ENCODE measurements around the gene USP32.
"Not testable (repeated sequence)": the region's sequence is repeated elsewhere in the genome, so short reads cannot be mapped to it uniquely, and the experiment has no call there.

USP32 gene

DNA sequence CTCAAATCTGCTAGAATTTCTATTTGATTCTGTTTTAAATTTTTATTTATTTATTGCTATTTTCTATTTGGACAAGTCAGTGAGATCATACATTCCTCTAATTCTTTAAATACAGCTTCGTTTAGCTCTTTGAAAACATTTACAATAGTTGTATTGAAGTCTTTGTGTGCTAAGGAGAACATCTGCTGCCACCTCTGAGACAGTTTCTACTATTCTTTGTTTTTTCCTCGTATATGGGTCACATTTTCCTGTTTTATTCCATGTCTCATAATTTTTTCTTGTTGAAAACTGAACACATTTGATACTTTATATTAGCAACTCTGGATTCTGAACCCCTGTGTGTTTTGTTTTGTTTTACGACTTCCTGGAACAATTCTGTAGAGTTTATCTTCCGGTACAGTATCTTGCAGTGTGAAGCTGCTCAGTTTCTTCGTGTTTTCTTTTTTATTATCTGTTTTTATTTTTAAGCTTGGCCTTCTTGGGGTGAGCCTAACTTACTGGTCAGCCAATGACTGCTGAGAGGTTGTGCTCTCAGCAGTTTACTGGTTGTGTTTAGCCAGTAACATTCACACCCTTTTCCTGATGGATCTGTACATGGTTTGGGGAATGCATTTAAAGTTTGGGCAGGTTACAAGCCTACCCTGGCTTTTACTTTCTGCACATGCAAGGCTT, 143.2 kb downstream of the USP32 start:
- no peaks in the 10 kb centered on the region for H3K36me3 ChIP-seq (ENCODE audit: control insufficient read depth in 1 of 2, insufficient read depth in 2 of 2, low read length in 2 of 2)
- H3K4me1 ChIP-seq (ENCODE audit: control insufficient read depth in 1 of 2, insufficient read depth in 2 of 2, low read length in 2 of 2), result peaks cover 0 to 9% of the 10 kb centered on the region in 2 donors
- H3K9me3 ChIP-seq (ENCODE audit: control insufficient read depth in 1 of 2, low read length in 2 of 2), result no peaks in the 10 kb centered on the region
- H3K27ac ChIP-seq (ENCODE audit: low read depth, low read length), result no peak overlapping the region
- H3K4me3 ChIP-seq (ENCODE audit: low read depth in 1 of 2, low read length in 2 of 2), result no peak overlapping the region
- no peak overlapping the region for H3K9ac ChIP-seq (ENCODE audit: low read depth in 1 of 2, low read length in 2 of 2)
- H3K27me3 ChIP-seq (ENCODE audit: control insufficient read depth in 1 of 2, insufficient read depth in 2 of 2, low read length in 2 of 2), result no peaks in the 10 kb centered on the region

DNA sequence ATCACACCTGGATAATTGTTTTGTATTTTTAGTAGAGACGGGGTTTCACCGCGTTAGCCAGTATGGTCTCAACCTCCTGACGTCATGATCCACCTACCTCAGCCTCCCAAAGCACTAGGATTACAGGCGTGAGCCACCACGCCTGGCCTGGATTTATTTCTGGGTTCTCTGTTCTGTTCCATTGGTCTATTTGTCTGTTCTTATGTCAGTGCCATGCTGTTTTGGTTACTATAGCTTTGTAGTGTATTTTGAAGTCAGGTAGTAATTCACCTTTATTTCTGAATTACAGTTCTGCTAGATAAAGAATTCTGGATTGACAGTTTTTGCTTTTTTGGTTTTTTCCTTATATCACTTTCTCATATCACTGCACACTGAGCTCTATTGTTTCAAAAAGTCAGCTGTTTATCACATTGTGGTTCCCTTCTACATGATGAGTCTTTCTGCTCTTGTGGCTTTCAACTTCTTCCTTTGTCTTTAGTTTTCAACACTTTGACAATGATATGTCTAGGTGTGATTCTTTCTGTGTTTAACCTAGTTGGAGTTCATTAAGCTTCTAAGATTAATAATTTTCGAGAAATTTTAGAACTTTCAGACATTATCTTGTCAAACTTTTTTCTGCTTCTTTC, 144.0 kb downstream of the USP32 start:
- H3K4me3 ChIP-seq (ENCODE audit: low read depth in 1 of 2, low read length in 2 of 2), result no peak overlapping the region
- H3K9me3 ChIP-seq (ENCODE audit: control insufficient read depth in 1 of 2, low read length in 2 of 2), result no peaks in the 10 kb centered on the region
- peaks cover 0 to 9% of the 10 kb centered on the region in 2 donors for H3K4me1 ChIP-seq (ENCODE audit: control insufficient read depth in 1 of 2, insufficient read depth in 2 of 2, low read length in 2 of 2)
- H3K9ac ChIP-seq (ENCODE audit: low read depth in 1 of 2, low read length in 2 of 2), result no peak overlapping the region
- H3K27me3 ChIP-seq (ENCODE audit: control insufficient read depth in 1 of 2, insufficient read depth in 2 of 2, low read length in 2 of 2), result no peaks in the 10 kb centered on the region
- no peaks in the 10 kb centered on the region for H3K36me3 ChIP-seq (ENCODE audit: control insufficient read depth in 1 of 2, insufficient read depth in 2 of 2, low read length in 2 of 2)
- no peak overlapping the region for H3K27ac ChIP-seq (ENCODE audit: low read depth, low read length)

DNA sequence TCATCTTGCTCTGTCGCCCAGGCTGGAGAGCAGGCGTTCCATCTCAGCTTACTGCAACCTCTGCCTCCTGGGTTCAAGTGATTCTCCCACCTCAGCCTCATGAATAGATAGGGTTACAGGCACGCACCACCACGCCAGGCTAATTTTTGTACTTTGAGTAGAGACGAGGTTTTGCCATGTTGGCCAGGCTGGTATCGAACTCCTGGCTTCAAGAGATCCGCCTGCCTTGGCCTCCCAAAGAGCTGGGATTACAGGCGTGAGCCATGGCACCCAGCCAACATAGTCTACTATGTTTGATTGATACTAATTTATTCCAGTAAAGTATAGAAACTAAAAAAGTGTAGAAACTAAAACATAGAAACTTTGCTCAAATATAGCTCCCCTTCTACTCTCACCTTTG, 147.3 kb downstream of the USP32 start:
- H3K9me3 ChIP-seq (ENCODE audit: control insufficient read depth in 1 of 2, low read length in 2 of 2), result no peaks in the 10 kb centered on the region
- H3K27me3 ChIP-seq (ENCODE audit: control insufficient read depth in 1 of 2, insufficient read depth in 2 of 2, low read length in 2 of 2), result no peaks in the 10 kb centered on the region
- no peak overlapping the region for H3K4me3 ChIP-seq (ENCODE audit: low read depth in 1 of 2, low read length in 2 of 2)
- H3K9ac ChIP-seq (ENCODE audit: low read depth in 1 of 2, low read length in 2 of 2), result no peak overlapping the region
- no peaks in the 10 kb centered on the region for H3K36me3 ChIP-seq (ENCODE audit: control insufficient read depth in 1 of 2, insufficient read depth in 2 of 2, low read length in 2 of 2)
- no peak overlapping the region for H3K27ac ChIP-seq (ENCODE audit: low read depth, low read length)
- peaks cover 0 to 9% of the 10 kb centered on the region in 2 donors for H3K4me1 ChIP-seq (ENCODE audit: control insufficient read depth in 1 of 2, insufficient read depth in 2 of 2, low read length in 2 of 2)

DNA sequence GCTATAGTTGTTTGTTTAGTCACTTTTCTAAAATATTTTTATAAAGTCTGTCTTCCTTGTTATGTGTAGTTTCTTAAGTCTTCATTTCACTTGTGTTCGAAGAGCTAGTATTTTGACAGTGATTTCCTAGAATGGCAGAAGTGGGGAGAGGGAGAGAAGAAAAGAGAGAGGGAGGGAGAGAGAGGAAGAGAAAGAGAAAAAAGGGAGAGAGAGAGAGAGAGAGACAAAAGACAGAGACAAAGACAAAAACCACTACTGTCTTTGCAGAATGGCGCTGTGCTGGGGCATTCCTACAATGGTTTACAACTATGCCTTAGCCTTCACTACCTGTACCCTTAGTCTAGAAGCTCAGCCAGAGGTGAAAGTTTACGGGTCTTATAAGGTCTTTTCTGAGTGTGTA, 151.6 kb downstream of the USP32 start:
- H3K9me3 ChIP-seq (ENCODE audit: control insufficient read depth in 1 of 2, low read length in 2 of 2), result no peaks in the 10 kb centered on the region
- no peak overlapping the region for H3K9ac ChIP-seq (ENCODE audit: low read depth in 1 of 2, low read length in 2 of 2)
- no peak overlapping the region for H3K27ac ChIP-seq (ENCODE audit: low read depth, low read length)
- peaks cover 0 to 8% of the 10 kb centered on the region in 2 donors for H3K36me3 ChIP-seq (ENCODE audit: control insufficient read depth in 1 of 2, insufficient read depth in 2 of 2, low read length in 2 of 2)
- no peaks in the 10 kb centered on the region for H3K27me3 ChIP-seq (ENCODE audit: control insufficient read depth in 1 of 2, insufficient read depth in 2 of 2, low read length in 2 of 2)
- H3K4me1 ChIP-seq (ENCODE audit: control insufficient read depth in 1 of 2, insufficient read depth in 2 of 2, low read length in 2 of 2), result no peaks in the 10 kb centered on the region
- no peak overlapping the region for H3K4me3 ChIP-seq (ENCODE audit: low read depth in 1 of 2, low read length in 2 of 2)

DNA sequence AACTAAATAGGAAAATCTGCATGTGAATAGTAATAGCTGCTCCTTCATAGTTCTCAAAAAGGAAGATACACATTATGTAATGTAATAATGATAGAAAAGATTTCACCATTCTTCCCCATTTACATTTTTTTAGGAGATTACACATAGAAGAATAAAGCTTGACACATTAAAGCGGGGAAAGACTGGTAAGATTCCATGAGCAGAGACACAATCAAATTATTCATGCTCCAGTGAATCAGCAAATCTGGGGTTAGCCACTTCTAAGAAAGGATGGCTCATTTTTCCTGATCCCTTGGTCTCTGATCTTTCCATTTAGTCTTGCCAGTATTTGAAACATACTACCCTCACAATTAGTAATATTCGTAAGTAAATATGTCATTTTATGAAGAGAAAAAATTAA, 160.2 kb downstream of the USP32 start:
- H3K4me3 ChIP-seq (ENCODE audit: low read depth in 1 of 2, low read length in 2 of 2), result no peak overlapping the region
- H3K9me3 ChIP-seq (ENCODE audit: control insufficient read depth in 1 of 2, low read length in 2 of 2), result no peaks in the 10 kb centered on the region
- H3K27ac ChIP-seq (ENCODE audit: low read depth, low read length), result no peak overlapping the region
- H3K4me1 ChIP-seq (ENCODE audit: control insufficient read depth in 1 of 2, insufficient read depth in 2 of 2, low read length in 2 of 2), result peaks cover 0 to 3% of the 10 kb centered on the region in 2 donors
- H3K27me3 ChIP-seq (ENCODE audit: control insufficient read depth in 1 of 2, insufficient read depth in 2 of 2, low read length in 2 of 2), result no peaks in the 10 kb centered on the region
- peaks cover 4 to 13% of the 10 kb centered on the region in 2 donors for H3K36me3 ChIP-seq (ENCODE audit: control insufficient read depth in 1 of 2, insufficient read depth in 2 of 2, low read length in 2 of 2)
- no peak overlapping the region for H3K9ac ChIP-seq (ENCODE audit: low read depth in 1 of 2, low read length in 2 of 2)

DNA sequence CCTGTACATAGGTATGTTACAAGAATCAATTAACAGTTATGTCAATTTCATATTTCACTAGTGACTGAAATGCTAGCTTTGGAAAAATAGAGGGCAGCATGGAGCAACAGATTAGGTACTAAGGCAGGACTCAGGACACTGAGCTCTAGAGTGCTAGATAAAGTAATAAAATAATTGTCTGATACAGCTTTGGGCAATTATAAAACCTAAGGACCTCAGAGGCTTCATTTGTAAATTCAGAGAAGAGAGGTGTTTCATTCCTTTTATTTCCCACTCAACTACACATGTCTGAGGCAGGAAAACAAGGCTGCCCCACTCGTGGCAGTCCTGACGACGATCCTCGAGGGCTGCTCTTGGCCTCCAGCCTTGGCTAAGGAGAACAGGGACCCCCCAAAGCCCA, 160.7 kb downstream of the USP32 start:
- Histone ChIP-seq H3K9ac (ENCODE audit: low read depth in 1 of 2, low read length in 2 of 2) (no peak overlapping the region), H3K27me3 (ENCODE audit: control insufficient read depth in 1 of 2, insufficient read depth in 2 of 2, low read length in 2 of 2) (no peaks in the 10 kb centered on the region), H3K9me3 (ENCODE audit: control insufficient read depth in 1 of 2, low read length in 2 of 2) (no peaks in the 10 kb centered on the region), H3K27ac (ENCODE audit: low read depth, low read length) (no peak overlapping the region), H3K4me3 (ENCODE audit: low read depth in 1 of 2, low read length in 2 of 2) (no peak overlapping the region), H3K4me1 (ENCODE audit: control insufficient read depth in 1 of 2, insufficient read depth in 2 of 2, low read length in 2 of 2) (peaks cover 0 to 3% of the 10 kb centered on the region in 2 donors), H3K36me3 (ENCODE audit: control insufficient read depth in 1 of 2, insufficient read depth in 2 of 2, low read length in 2 of 2) (peaks cover 4 to 13% of the 10 kb centered on the region in 2 donors)

DNA sequence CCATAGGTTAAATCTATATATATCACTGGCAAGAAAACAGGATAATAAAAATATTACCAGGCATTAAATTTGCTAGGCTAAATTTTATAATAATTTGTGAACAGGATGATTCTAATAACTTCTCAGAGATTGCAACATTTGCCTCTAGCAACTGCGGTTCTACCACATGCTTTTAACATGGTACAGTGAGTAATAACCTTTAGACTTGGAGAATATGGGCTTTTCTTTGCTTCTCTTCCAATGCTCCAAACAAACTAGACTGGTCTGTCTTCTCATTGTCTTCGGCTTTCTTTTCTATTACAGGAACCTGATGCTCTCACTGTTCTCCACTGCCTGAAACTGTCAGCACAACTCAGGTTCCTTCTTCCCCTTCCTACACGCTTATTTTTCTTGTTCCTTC, 161.6 kb downstream of the USP32 start:
- H3K4me3 ChIP-seq (ENCODE audit: low read depth in 1 of 2, low read length in 2 of 2), result no peak overlapping the region
- no peaks in the 10 kb centered on the region for H3K9me3 ChIP-seq (ENCODE audit: control insufficient read depth in 1 of 2, low read length in 2 of 2)
- H3K27ac ChIP-seq (ENCODE audit: low read depth, low read length), result no peak overlapping the region
- H3K9ac ChIP-seq (ENCODE audit: low read depth in 1 of 2, low read length in 2 of 2), result no peak overlapping the region
- H3K36me3 ChIP-seq (ENCODE audit: control insufficient read depth in 1 of 2, insufficient read depth in 2 of 2, low read length in 2 of 2), result peaks cover 8 to 10% of the 10 kb centered on the region in 2 donors
- H3K4me1 ChIP-seq (ENCODE audit: control insufficient read depth in 1 of 2, insufficient read depth in 2 of 2, low read length in 2 of 2), result peaks cover 0 to 3% of the 10 kb centered on the region in 2 donors
- no peaks in the 10 kb centered on the region for H3K27me3 ChIP-seq (ENCODE audit: control insufficient read depth in 1 of 2, insufficient read depth in 2 of 2, low read length in 2 of 2)

DNA sequence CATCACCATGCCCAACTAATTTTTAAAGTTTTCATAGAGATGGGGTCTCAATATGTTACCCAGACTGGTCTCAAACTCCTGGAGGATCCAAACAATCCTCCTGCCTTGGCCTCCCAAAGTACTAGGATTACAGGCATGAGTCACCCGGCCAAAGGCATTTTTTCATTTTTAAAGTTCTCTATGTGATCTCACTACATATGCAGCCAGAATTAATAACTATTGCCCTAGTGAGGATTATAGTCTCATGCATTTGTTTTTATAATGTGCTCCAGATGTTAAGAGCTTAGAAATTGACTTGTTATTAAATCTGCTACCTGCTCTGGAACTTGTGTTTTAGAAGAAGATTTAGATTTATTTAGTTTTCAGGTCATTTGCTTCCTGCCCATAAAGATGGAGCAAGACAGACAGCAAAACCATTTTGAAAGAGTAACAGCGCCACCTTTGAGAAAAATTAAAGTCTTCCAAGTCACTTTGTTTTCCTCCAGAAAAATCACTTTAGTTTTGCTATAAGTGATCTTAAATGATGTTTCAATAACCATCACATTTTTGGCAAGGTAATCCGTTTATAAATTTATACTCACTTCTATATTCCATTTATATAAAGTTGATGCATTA, 162.6 kb downstream of the USP32 start:
- Histone ChIP-seq H3K9ac (ENCODE audit: low read depth in 1 of 2, low read length in 2 of 2) (no peak overlapping the region), H3K9me3 (ENCODE audit: control insufficient read depth in 1 of 2, low read length in 2 of 2) (no peaks in the 10 kb centered on the region), H3K27me3 (ENCODE audit: control insufficient read depth in 1 of 2, insufficient read depth in 2 of 2, low read length in 2 of 2) (no peaks in the 10 kb centered on the region), H3K27ac (ENCODE audit: low read depth, low read length) (no peak overlapping the region), H3K4me3 (ENCODE audit: low read depth in 1 of 2, low read length in 2 of 2) (no peak overlapping the region), H3K36me3 (ENCODE audit: control insufficient read depth in 1 of 2, insufficient read depth in 2 of 2, low read length in 2 of 2) (peaks cover 3 to 14% of the 10 kb centered on the region in 2 donors), H3K4me1 (ENCODE audit: control insufficient read depth in 1 of 2, insufficient read depth in 2 of 2, low read length in 2 of 2) (peaks cover 0 to 3% of the 10 kb centered on the region in 2 donors)

DNA sequence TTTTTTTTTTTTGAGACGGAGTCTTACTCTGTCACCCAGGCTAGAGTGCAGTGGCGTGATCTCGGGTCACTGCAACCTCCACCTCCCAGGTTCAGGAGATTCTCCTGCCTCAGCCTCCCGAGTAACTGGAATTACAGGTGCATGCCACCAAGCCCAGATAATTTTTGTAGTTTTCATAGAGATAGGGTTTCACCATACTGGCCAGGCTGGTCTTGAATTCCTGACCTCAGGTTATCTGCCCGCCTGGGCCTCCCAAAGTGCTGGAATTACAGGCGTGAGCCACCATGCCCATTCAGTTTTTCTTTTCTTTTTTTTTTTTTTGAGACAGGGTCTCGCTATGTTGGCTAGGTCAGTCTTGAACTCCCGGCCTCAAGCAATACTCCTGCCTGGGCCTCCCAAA, 164.7 kb downstream of the USP32 start:
- not testable (repeated sequence) for H3K9me3 ChIP-seq (ENCODE audit: control insufficient read depth in 1 of 2, low read length in 2 of 2); H3K27me3 ChIP-seq (ENCODE audit: control insufficient read depth in 1 of 2, insufficient read depth in 2 of 2, low read length in 2 of 2); H3K27ac ChIP-seq (ENCODE audit: low read depth, low read length); H3K4me3 ChIP-seq (ENCODE audit: low read depth in 1 of 2, low read length in 2 of 2); H3K4me1 ChIP-seq (ENCODE audit: control insufficient read depth in 1 of 2, insufficient read depth in 2 of 2, low read length in 2 of 2); H3K9ac ChIP-seq (ENCODE audit: low read depth in 1 of 2, low read length in 2 of 2)
- H3K36me3 ChIP-seq (ENCODE audit: control insufficient read depth in 1 of 2, insufficient read depth in 2 of 2, low read length in 2 of 2), result peaks cover 10 to 22% of the 10 kb centered on the region in 2 donors

DNA sequence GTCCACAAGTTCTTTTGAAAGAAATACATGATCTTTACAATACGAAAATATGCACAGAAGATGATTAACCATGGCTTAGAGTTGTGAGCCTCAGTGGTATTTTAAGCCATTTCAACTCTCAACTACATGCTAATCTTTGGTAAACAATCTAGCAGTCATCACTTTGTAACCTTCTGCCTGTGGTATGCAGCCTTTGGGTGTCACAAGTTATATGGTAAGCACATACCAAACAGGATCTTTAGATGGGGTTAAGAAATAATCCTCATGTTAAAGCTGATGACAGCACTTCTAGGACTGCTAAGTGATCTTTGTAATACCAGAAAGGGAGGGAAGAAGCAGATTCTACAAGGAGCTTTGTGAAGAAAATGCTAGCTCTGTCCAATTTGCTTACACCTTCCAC, 167.9 kb downstream of the USP32 start:
- Histone ChIP-seq H3K27ac (ENCODE audit: low read depth, low read length) (no peak overlapping the region), H3K4me3 (ENCODE audit: low read depth in 1 of 2, low read length in 2 of 2) (no peak overlapping the region), H3K27me3 (ENCODE audit: control insufficient read depth in 1 of 2, insufficient read depth in 2 of 2, low read length in 2 of 2) (no peaks in the 10 kb centered on the region), H3K9ac (ENCODE audit: low read depth in 1 of 2, low read length in 2 of 2) (no peak overlapping the region), H3K9me3 (ENCODE audit: control insufficient read depth in 1 of 2, low read length in 2 of 2) (no peaks in the 10 kb centered on the region), H3K4me1 (ENCODE audit: control insufficient read depth in 1 of 2, insufficient read depth in 2 of 2, low read length in 2 of 2) (no peaks in the 10 kb centered on the region), H3K36me3 (ENCODE audit: control insufficient read depth in 1 of 2, insufficient read depth in 2 of 2, low read length in 2 of 2) (peaks cover 15 to 31% of the 10 kb centered on the region in 2 donors)

All from duodenal mucosa (tissue), 2 donors.